HS-27A (cell line): ENCODE data around the gene C2orf42.
"Not testable (repeated sequence)": the region's sequence is repeated elsewhere in the genome, so short reads cannot be mapped to it uniquely, and the experiment has no call there.

Source experiments
- DNase-seq: peaks from one replicate; pipeline ENCODE4 v3.0.0-alpha.2; 2012; ENCODE audit warnings: low read depth, missing footprints

C2orf42 gene

GRCh38 chr2:70102323-70102905, 88.4 kb downstream of the C2orf42 start:
- DNase-seq, result not testable (repeated sequence)

DNA sequence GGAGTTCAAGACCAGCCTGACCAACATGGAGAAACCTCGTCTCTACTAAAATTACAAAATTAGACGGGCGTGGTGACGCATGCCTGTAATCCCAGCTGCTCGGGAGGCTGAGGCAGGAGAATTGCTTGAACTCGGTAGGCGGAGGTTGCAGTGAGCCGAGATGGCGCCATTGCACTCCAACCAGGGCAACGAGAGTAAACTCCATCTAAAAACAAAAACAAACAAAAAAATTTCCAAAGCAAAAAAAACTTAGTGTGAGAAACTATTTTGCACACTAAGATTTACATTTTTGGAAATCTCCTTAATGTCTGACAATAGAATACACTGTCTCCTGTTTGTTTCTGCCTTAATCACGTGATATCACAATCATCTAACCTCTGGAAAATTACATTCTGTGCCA, 89.1 kb downstream of the C2orf42 start:
- DNase-seq, result not testable (repeated sequence)

DNA sequence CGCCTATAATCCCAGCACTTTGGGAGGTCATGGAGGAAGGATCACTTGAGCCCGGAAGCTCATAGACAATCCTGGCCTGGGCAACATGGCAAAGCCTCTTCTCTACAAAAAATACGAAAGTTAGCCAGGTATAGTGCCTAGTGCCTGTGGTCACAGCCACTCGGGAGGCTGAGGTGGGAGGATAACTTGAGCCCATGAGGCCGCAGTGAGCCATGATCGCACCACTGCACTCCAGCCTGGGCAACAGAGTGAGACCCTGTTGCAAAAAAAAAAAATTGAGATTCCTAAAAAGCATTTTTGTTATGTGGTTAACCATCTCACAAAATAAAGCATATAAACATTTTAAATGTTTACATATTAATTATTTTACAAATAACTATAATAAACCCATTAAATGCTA, 89.6 kb downstream of the C2orf42 start:
- no peak for DNase-seq
